GM12878 (cell line): ENCODE measurements around the gene AHNAK2.
"Not testable (repeated sequence)": the region's sequence is repeated elsewhere in the genome, so short reads cannot be mapped to it uniquely, and the experiment has no call there.

Experiments
- ESRRA ChIP-seq: IDR thresholded peaks from 2 replicates; pipeline ENCODE4 v1.6.1; 2012; ENCODE audit warnings: mild to moderate bottlenecking, low read length, improper control_type of control experiment
- POLR2AphosphoS5 ChIP-seq: IDR thresholded peaks from 2 replicates; pipeline ENCODE4 v1.6.1; 2011; ENCODE audit warnings: mild to moderate bottlenecking, low read length, inconsistent platforms
- PRDM15 ChIP-seq: fragments of 450-650 bp; formaldehyde crosslinking; IDR thresholded peaks from 2 replicates; pipeline ENCODE4 v1.4.0; 2020; ENCODE audit warnings: mild to moderate bottlenecking, moderate library complexity

- TF ChIP-seq ESRRA; PRDM15 (CRISPR knock-in tag); POLR2AphosphoS5: not testable (repeated sequence)
Observed at GRCh38 chr14:104950701-104951100, 27.5 kb downstream of the AHNAK2 start.
